IMR-90 (cell line): Measurements from ENCODE around the gene IRS2.

ENCODE experiments used
- CEBPB ChIP-seq: IDR thresholded peaks from 2 replicates; pipeline ENCODE4 v1.6.1; 2012; ENCODE audit warnings: low read depth, low read length, improper control_type of control experiment
- CTCF ChIP-seq: conservative IDR thresholded peaks from 2 replicates; pipeline ENCODE4 v1.5.1; 2012; ENCODE audit warnings: mild to moderate bottlenecking, low read depth, low read length, improper control_type of control experiment
- MAFK ChIP-seq: IDR thresholded peaks from 2 replicates; pipeline ENCODE4 v1.6.1; 2012; ENCODE audit warnings: low read depth, low read length, improper control_type of control experiment
- MXI1 ChIP-seq: IDR thresholded peaks from 2 replicates; pipeline ENCODE4 v1.6.1; 2012; ENCODE audit warnings: low read depth, mild to moderate bottlenecking, low read length, moderate library complexity, borderline replicate concordance
- NFE2L2 ChIP-seq: fragments of 150-350 bp; IDR thresholded peaks from 2 replicates; pipeline ENCODE4 v1.6.1; 2016; ENCODE audit warnings: low read depth, mild to moderate bottlenecking, low read length
- POLR2A ChIP-seq: IDR thresholded peaks from 2 replicates; pipeline ENCODE4 v1.6.1; 2012; ENCODE audit warnings: mild to moderate bottlenecking, low read depth, low read length
- RAD21 ChIP-seq: IDR thresholded peaks from 2 replicates; pipeline ENCODE4 v1.6.1; 2012; ENCODE audit warnings: low read length, improper control_type of control experiment
- RCOR1 ChIP-seq: IDR thresholded peaks from 2 replicates; pipeline ENCODE4 v1.6.1; 2012; ENCODE audit warnings: mild to moderate bottlenecking, low read length, improper control_type of control experiment; ENCODE audit not compliant: insufficient replicate concordance
- RFX5 ChIP-seq: IDR thresholded peaks from 2 replicates; pipeline ENCODE4 v1.8.0; 2012; ENCODE audit warnings: low read depth, mild to moderate bottlenecking, low read length, moderate library complexity
- SMC3 ChIP-seq: fragments of 150-350 bp; IDR thresholded peaks from 2 replicates; pipeline ENCODE4 v1.6.1; 2016; ENCODE audit warnings: low read depth, mild to moderate bottlenecking, antibody characterized with exemption, low read length, moderate library complexity
- TF ChIP-seq, protein P1 (sequence below): fragments of 150-350 bp; IDR thresholded peaks from 2 replicates; pipeline ENCODE4 v1.6.1; 2017; ENCODE audit warnings: mild to moderate bottlenecking, antibody characterized with exemption, low read length, low read depth

DNA sequence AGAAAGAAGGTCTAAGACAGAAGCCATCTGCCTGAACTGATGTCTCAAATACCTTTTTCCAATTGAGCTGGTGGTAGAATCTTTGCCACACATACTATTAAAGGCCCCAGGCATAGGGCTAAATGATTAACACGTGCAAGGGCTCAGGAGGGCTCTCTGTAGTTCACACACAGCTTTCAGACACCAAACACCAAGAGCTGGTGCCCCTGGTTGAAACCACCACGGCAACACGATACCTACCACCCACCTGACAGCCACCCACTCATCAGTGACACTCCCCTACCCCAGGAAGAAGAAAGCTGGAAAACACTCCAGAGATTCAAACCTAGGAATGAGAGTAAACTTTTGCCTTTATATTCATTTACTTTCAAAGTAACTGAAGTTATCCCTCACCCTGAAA lies 26.8 kb downstream of the IRS2 start:
- TF ChIP-seq RFX5 (no peak), CTCF (no peak), CEBPB (no peak), POLR2A (no peak), RAD21 (no peak), MAFK (no peak), SMC3 (no peak), RCOR1 (no peak), MXI1 (no peak), NFE2L2 (no peak)
- TF ChIP-seq, protein P1, sequence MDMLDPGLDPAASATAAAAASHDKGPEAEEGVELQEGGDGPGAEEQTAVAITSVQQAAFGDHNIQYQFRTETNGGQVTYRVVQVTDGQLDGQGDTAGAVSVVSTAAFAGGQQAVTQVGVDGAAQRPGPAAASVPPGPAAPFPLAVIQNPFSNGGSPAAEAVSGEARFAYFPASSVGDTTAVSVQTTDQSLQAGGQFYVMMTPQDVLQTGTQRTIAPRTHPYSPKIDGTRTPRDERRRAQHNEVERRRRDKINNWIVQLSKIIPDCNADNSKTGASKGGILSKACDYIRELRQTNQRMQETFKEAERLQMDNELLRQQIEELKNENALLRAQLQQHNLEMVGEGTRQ: no peak
